Left renal cortex interstitium (tissue), 4 donors: ENCODE results near the gene IL36B. TPM values are rescaled to one million over a fixed set of nuclear protein-coding genes. Genes with fewer than 3 reads are reported as not detected.
"Not testable (repeated sequence)": the region's sequence is repeated elsewhere in the genome, so short reads cannot be mapped to it uniquely, and the experiment has no call there.

ENCODE experiments used
- DNase-seq, 4 donors: peaks; one replicate each; pipeline ENCODE4 v3.0.0-alpha.2; 2013; ENCODE audit warnings: low read depth in 4 of 4, low spot score in 2 of 4, missing footprints in 1 of 4
- polyA plus RNA-seq, 4 donors: library from polyadenylated mRNA; unstranded; fragments of 120-200 nt; gene quantifications; one replicate each; pipeline ENCODE4 v1.2.1, GENCODE V29; 2013; ENCODE audit not compliant: insufficient read length in 4 of 4

IL36B gene
- polyA plus RNA-seq, result not detected

DNA sequence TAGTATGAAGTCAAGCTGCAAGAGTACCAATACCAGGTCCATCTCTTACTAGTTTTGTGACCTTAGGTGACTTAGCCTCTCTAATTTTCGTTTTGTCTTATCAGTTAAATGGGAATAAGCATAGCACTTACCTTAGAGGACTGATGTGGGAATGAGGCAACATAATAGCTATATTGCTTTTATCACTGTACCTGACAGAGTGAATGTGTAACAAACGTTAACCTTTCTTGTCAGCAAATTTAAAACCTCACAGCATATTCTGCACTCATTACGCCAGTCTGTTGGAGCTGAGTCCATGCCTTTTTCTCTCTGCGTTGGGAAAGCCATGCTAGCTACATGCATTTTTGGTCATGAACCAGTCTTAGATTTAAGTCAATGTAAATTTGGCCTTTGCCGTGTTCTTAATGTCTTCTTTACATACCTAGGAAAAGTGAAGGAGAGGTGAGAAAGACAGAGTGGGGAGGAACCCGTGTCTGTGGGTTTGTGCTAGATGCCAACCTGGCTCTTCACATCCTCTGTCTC lies at the start of gene IL36B:
TSS of gene IL36B (minus strand) at position 472 of the 522 bp plus-strand sequence.
- no peak for DNase-seq

DNA sequence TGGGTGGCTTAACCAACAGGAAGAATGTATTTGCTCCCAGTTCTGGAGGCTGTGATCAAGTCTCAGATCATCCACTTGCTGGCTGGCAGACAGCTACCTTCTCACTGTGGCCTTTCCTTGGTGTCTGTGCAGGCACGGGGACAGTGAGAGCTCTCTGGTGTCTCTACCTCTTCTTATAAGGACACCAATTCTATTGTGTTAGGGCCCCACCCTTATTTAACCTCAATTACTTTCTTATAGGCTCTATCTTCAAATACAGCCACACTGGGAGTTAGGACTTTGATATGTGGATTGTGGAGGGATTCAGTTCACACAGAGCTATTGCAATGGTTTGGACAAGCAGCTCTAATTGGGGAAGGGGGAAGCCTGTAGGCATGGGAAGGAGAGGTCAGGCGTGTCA lies 49.5 kb upstream of the IL36B start:
- DNase-seq, result no peak

DNA sequence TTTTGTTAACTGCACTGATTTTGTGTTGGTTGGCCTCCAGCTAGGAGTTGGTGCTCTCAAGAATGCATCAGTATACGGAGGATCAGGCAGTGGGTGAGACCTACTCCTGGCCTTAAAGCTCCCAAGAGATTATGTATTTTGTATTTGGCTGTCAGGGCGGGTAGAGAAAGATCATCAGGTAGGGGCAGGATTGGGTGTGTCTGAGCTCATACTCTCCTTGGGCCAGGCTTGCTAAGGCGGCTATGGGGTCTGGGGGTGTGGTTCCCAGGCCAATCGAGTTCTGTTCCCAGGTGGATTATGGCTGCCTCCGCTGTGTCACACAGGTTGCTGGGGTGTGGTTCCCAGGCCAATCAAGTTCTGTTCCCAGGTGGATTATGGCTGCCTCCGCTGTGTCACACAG lies 45.9 kb upstream of the IL36B start:
- no peak for DNase-seq

GRCh38 chr2:113098041-113098440 lies 45.4 kb upstream of the IL36B start:
- DNase-seq, result no peak

DNA sequence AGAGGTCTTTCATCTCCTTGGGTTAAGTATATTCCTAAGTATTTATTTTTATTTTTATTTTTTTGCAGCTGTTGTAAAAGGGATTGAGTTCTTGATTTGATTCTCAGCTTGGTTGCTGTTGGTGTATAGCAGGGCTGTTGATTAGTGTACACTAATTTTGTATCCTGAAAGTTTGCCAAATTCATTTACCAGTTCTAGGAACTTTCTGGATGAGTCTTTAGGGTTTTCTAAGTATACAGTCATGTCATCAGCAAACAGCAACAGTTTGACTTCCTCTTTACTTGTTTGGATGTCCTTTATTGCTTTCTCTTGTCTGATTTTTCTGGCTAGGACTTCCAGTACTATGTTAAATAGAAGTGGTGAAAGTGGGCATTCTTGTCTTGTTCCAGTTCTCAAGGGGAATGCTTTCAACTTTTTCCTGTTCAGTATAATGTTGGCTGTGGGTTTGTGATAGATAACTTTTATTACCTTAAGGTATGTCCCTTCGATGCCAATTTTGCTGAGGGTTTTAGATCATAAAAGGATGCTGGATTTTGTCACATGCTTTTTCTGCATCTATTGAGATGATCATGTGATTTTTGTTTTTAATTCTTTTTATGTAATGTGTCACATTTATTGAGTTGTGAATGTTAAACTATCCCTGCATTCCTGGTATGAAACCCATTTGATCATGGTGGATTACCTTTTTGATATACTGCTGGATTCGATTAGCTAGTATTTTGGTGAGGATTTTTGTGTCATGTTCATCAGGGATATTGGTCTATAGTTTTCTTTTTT lies 44.4 kb upstream of the IL36B start:
- not testable (repeated sequence) for DNase-seq

DNA sequence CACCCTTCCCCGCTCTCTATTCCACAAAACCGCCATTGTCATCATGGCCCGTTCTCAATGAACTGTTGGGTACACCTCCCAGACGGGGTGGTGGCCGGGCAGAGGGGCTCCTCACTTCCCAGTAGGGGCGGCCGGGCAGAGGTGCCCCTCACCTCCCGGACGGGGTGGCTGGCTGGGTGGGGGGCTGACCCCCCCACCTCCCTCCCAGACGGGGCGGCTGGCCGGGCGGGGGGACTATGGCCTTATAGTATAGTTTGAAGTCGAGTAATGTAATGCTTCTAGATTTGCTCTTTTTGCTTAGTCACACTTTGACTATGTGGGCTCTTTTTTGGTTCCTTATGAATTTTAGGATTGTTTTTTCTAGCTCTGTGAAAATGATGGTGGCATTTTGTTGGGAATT lies 43.6 kb upstream of the IL36B start:
- not testable (repeated sequence) for DNase-seq

GRCh38 chr2:113093613-113093977 lies 40.9 kb upstream of the IL36B start:
- DNase-seq, result no peak

DNA sequence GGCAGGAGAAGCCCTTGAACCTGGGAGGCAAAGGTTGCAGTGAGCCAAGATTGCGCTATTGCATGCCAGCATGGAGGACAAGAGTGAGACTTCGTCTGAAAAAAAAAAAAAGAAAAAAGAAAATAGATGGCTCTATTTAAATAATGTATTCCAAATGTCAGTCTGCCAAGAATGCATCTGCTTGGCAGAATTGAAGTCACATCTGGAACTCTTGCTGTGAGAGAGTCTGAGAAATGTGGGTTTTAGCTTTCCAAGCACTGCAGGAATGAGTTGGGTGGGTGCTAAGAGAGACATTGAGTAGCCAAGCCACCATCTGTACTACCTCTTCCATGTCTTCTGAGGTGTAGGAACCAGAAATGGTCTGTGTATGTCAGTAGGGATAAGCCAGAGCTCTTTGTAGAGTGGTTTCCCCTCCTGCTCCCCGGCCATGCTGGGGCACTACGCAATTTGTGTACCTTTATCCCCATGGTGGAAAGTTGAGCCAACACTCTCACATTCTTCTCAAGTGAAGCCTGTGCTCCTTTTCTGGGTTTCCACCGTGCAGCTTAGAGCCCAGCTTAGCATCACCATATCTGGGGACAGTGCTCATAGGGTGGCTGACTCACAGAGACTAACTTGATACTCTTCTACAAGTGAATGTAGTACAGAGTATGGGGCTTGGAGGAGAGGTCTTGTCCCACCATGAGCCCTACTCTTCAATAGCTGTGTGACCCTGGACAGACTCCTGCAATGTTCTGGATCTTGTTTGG lies 40.4 kb upstream of the IL36B start:
- no peak for DNase-seq

- DNase-seq, result no peak
Observed at GRCh38 chr2:113091231-113091896, 38.7 kb upstream of the IL36B start.

DNA sequence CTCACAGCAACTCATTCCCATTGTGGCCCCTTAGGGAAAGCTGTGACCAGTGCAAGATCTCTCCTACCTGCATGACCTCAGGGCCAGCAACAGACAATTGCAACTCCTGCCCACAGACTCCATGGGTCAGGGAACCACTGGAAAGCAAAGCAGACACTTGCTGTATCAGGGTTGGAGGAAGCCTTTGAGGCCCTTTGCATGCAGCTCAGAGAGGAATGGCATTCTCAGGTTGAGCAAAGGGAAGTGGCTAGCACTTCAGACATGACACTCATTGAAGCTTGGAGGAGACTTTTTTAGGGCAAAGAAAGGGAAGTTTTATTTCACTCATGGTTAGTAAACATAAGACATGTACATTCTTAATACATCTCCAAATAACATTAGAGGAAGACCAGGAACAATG lies 37.2 kb upstream of the IL36B start:
- no peak for DNase-seq

DNA sequence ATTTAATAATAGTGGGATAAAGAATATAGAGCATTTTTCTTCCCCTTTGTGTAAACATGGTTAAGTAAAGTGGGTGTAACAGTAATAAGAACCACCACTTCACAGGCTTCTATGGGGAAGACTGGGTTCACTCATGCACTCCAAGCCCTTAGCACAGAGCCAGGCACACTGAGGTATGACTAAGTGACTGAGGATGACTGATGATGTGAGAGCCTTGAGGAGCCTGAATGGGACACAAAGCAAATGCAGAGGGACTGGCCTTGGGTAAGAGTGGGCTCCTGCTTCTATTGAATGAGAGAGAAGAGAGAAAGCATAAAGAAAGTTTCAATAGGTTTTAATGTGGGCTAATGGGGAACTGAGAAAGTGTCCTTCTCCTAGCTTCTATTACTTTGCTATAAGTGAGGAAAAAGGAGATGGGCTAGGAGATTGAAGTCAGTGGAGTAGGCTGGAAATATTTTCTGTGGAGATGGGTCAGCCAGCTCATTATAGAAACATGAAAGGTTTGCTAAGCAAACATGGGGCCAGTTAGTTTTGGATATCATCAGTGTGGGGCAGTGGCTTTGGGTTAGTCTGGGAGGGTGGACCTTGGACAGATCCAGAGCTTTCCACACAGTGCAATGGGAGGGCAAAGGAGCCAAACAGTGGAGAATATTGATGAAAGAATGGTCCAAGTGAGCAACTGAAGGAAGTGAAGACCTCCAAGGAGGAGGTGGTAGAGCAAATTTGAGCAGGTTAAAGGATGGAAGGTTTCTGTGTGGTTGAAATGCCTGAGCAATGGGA lies 35.7 kb upstream of the IL36B start:
- no peak for DNase-seq

DNA sequence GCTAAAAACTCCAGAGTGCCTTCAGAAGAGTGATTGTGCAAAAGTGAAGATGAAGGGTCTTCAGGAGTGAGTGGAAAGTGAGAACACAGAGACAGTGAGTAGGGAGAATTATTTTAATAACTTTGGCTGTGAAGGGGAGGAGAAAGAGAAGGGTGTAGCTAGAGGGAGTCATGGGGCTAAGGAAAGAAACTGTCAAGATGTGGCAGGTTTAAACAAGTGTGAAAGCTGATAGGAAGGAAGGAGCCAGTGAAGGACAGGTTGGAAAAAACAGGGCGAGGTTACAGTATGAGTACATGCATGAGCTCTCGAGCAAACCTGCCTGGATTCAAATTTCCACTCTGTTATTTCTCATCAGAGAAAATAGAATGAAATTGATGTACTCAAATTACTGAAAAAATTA lies 32.9 kb upstream of the IL36B start:
- DNase-seq, result no peak

GRCh38 chr2:113084249-113085000 lies 31.8 kb upstream of the IL36B start:
- DNase-seq, result no peak

GRCh38 chr2:113083296-113083695 lies 30.6 kb upstream of the IL36B start:
- no peak for DNase-seq

- no peak for DNase-seq
Observed at GRCh38 chr2:113081488-113082210, 29.0 kb upstream of the IL36B start.

GRCh38 chr2:113080134-113080533 lies 27.5 kb upstream of the IL36B start:
- peak in 1 of 4 donors; percentile 9 for DNase-seq

DNA sequence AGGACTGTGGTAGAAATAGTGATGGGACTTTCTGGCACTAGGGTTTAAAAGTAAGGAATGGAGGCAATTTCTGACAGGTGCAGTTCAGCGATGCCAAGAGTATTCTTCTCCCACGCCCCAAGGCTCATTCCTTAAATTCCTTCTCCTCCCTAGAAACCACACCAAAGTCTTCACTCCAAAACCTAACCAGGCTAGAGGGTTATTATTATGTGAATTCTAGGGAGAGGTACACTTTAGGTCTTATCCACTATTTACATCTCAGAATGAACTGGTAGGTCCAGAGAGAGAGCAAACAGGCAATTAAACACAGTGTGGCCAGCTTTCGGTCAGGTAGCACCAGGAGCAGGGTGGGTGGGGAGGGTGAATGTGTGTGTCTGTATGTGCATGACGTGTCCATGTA lies 26.5 kb upstream of the IL36B start:
- DNase-seq, result no peak

DNA sequence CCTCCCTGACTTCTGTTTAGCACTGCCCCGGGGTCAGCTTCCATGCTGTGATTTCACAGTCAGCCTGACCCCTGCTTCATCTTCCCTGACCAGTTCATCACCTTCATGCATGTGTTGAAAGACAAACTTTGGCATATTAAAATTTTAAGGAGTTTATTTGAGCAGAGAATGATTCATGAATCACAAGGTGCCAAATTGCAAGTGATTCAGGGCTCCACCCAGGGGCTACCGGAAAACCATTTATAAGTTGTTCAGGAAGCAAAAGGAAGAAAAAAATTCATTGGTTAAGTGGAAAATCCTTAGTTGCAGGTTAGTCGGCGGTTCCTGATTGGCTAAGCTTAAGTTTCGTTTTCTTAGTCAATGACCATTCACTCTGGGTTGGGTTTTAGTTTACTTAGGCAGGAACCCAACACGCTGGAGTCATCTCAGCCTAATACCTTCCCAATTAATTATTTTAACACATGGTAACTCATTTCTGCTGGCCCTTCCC lies 25.7 kb upstream of the IL36B start:
- no peak for DNase-seq

GRCh38 chr2:113077921-113078320 lies 25.3 kb upstream of the IL36B start:
- no peak for DNase-seq
